ENCODE results near the gene WDR19.

GRCh38 chr4:39181905-39182638 is at the start of gene WDR19:
- TF ChIP-seq POLR2AphosphoS5 (IDR thresholded peaks at IDR 0.05; ENCODE audit: low read depth, low read length) (peak; percentile 51; the same call in 1 of the 2 replicates), REST (IDR thresholded peaks at IDR 0.05; ENCODE audit: insufficient read depth in 1 of 2, low read depth in 2 of 2, low read length in 1 of 2) (no peak), TCF7L2 (IDR thresholded peaks at IDR 0.05; ENCODE audit: low read depth, low read length) (no peak; the same call in 1 of the 2 replicates), SIN3A (IDR thresholded peaks at IDR 0.05; ENCODE audit: borderline replicate concordance, insufficient read depth, low read depth, low read length) (no peak)
- TF ChIP-seq, protein P1, sequence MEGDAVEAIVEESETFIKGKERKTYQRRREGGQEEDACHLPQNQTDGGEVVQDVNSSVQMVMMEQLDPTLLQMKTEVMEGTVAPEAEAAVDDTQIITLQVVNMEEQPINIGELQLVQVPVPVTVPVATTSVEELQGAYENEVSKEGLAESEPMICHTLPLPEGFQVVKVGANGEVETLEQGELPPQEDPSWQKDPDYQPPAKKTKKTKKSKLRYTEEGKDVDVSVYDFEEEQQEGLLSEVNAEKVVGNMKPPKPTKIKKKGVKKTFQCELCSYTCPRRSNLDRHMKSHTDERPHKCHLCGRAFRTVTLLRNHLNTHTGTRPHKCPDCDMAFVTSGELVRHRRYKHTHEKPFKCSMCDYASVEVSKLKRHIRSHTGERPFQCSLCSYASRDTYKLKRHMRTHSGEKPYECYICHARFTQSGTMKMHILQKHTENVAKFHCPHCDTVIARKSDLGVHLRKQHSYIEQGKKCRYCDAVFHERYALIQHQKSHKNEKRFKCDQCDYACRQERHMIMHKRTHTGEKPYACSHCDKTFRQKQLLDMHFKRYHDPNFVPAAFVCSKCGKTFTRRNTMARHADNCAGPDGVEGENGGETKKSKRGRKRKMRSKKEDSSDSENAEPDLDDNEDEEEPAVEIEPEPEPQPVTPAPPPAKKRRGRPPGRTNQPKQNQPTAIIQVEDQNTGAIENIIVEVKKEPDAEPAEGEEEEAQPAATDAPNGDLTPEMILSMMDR (IDR thresholded peaks at IDR 0.05): peak; percentile 59
